ENCODE data around the gene PTPRC.
A peak's percentile ranks its signal among the peaks of the same experiment; 100 is the strongest.

Gene PTPRC

GRCh38 chr1:198763298-198763714 is 124.5 kb downstream of the PTPRC start:
- no peak for DNase-seq

GRCh38 chr1:198764748-198765147 is 125.9 kb downstream of the PTPRC start:
- no peak for DNase-seq

GRCh38 chr1:198765416-198765815 is 126.6 kb downstream of the PTPRC start:
- no peak for DNase-seq

GRCh38 chr1:198771563-198772153 is 132.8 kb downstream of the PTPRC start:
- peak; percentile 44 for DNase-seq

- no peak for DNase-seq
Measured at GRCh38 chr1:198772626-198773025, 133.8 kb downstream of the PTPRC start.

- no peak for DNase-seq
Measured at GRCh38 chr1:198773030-198773429, 134.2 kb downstream of the PTPRC start.

- no peak for DNase-seq
Measured at GRCh38 chr1:198773523-198773922, 134.7 kb downstream of the PTPRC start.

- no peak for DNase-seq
Measured at GRCh38 chr1:198774421-198774820, 135.6 kb downstream of the PTPRC start.

GRCh38 chr1:198775606-198776005 is 136.8 kb downstream of the PTPRC start:
- peak; percentile 13 for DNase-seq

GRCh38 chr1:198776602-198777029 is 137.8 kb downstream of the PTPRC start:
- DNase-seq: peak; percentile 96

GRCh38 chr1:198778049-198778448 is 139.2 kb downstream of the PTPRC start:
- no peak for DNase-seq

- no peak for DNase-seq
Measured at GRCh38 chr1:198780376-198780775, 141.5 kb downstream of the PTPRC start.

GRCh38 chr1:198788561-198789064 is 149.8 kb downstream of the PTPRC start:
- no peak for DNase-seq

GRCh38 chr1:198793714-198794113 is 154.9 kb downstream of the PTPRC start:
- no peak for DNase-seq

GRCh38 chr1:198794498-198794897 is 155.7 kb downstream of the PTPRC start:
- peak; percentile 64 for DNase-seq

- no peak for DNase-seq
Measured at GRCh38 chr1:198797656-198798055, 158.8 kb downstream of the PTPRC start.

GRCh38 chr1:198798923-198799386 is 160.1 kb downstream of the PTPRC start:
- no peak for DNase-seq

GRCh38 chr1:198805498-198806151 is 166.8 kb downstream of the PTPRC start:
- no peak for DNase-seq

GRCh38 chr1:198806861-198807260 is 168.0 kb downstream of the PTPRC start:
- DNase-seq: no peak
